H1 (cell line): ENCODE measurements around the gene NRSN2. TPM values are rescaled to one million over a fixed set of nuclear protein-coding genes. Genes with fewer than 3 reads are reported as not detected.
"Not testable (repeated sequence)": the region's sequence is repeated elsewhere in the genome, so short reads cannot be mapped to it uniquely, and the experiment has no call there.

Experiments
- CTCF ChIA-PET: fragments of 300-600 bp; sonication (Branson Sonifier 250); formaldehyde crosslinking; loops from one replicate; lab custom pipeline; 2021; ENCODE audit not compliant: partially characterized antibody; lab: Charles Lee
- POLR2A ChIA-PET: fragments of 300-600 bp; sonication (Branson Sonifier 250); formaldehyde crosslinking; loops from one replicate; lab custom pipeline; 2021; ENCODE audit warnings: inconsistent platforms; ENCODE audit not compliant: partially characterized antibody; lab: Charles Lee
- DNase-seq, 2 experiments: peaks; one replicate each; pipeline versions ENCODE4 v3.0.0 to v3.0.0-alpha.2; 2010 to 2022; ENCODE audit warnings: low spot score in 2 of 2, low read depth in 1 of 2, mixed read lengths in 1 of 2
- FAIRE-seq: peaks from 2 replicates; lab custom pipeline; 2011; peaks lifted over from hg19 to GRCh38; lab: Jason Lieb, UNC
- H2AFZ ChIP-seq: 2 replicates; pipeline ENCODE4 v1.8.1; 2012; ENCODE audit warnings: low read length, inconsistent platforms
- H2AK5ac ChIP-seq: 2 replicates; pipeline ENCODE4 v1.6.1; 2013; ENCODE audit warnings: low read depth, low read length
- H2BK120ac ChIP-seq: replicated peaks from 2 replicates; pipeline ENCODE3; 2013; ENCODE audit warnings: low read depth, low read length, inconsistent platforms
- H2BK12ac ChIP-seq: 2 replicates; pipeline ENCODE4 v1.6.1; 2013; ENCODE audit warnings: low read depth, low read length
- H2BK15ac ChIP-seq: 2 replicates; pipeline ENCODE4 v1.6.1; 2013; ENCODE audit warnings: low read length
- H2BK20ac ChIP-seq: 2 replicates; pipeline ENCODE4 v1.6.1; 2013; ENCODE audit warnings: low read length
- H2BK5ac ChIP-seq: 2 replicates; pipeline ENCODE4 v1.6.1; 2013; ENCODE audit warnings: low read depth, low read length
- H3K14ac ChIP-seq: 2 replicates; pipeline ENCODE4 v1.6.1; 2013; ENCODE audit warnings: inconsistent platforms; ENCODE audit not compliant: insufficient read length
- H3K18ac ChIP-seq: 2 replicates; pipeline ENCODE4 v1.6.1; 2013; ENCODE audit warnings: low read length; ENCODE audit errors: extremely low read depth
- H3K23ac ChIP-seq: 2 replicates; pipeline ENCODE4 v1.6.1; 2013; ENCODE audit warnings: inconsistent platforms; ENCODE audit not compliant: insufficient read length
- H3K23me2 ChIP-seq: 2 replicates; pipeline ENCODE4 v1.6.1; 2013; ENCODE audit warnings: low read depth, low read length
- H3K27ac ChIP-seq: 2 replicates; pipeline ENCODE4 v1.6.1; 2011; ENCODE audit warnings: low read depth, low read length, inconsistent platforms
- H3K27me3 ChIP-seq, 4 experiments: replicated peaks in 1 of 4; 1 replicate in 1 of 4; 2 replicates in 3 of 4; pipeline versions ENCODE4 v1.6.1 to v1.8.1; 2011 to 2013; ENCODE audit warnings: low read length in 3 of 4, mild to moderate bottlenecking in 3 of 4, inconsistent platforms in 2 of 4, mixed read lengths in 2 of 4, moderate library complexity in 1 of 4; ENCODE audit not compliant: control insufficient read depth in 3 of 4, insufficient read depth in 3 of 4; ENCODE audit errors: extremely low read depth in 1 of 4
- H3K36me3 ChIP-seq, 4 experiments: 2 replicates each; pipeline versions ENCODE4 v1.6.1 to v1.8.1; 2011 to 2013; ENCODE audit warnings: mild to moderate bottlenecking in 4 of 4, low read length in 3 of 4, moderate library complexity in 2 of 4, control low read depth in 1 of 4, inconsistent platforms in 1 of 4; ENCODE audit not compliant: insufficient read depth in 4 of 4, control insufficient read depth in 2 of 4
- H3K4ac ChIP-seq: replicated peaks from 2 replicates; pipeline ENCODE3; 2013; ENCODE audit warnings: low read length, low read depth, mixed read lengths, inconsistent platforms; ENCODE audit not compliant: insufficient read length
- H3K4me1 ChIP-seq, 4 experiments: replicated peaks in 1 of 4; 1 replicate in 1 of 4; 2 replicates in 3 of 4; pipeline versions ENCODE4 v1.6.1 to v1.8.1; 2011 to 2013; ENCODE audit warnings: low read length in 3 of 4, inconsistent platforms in 2 of 4, mixed read lengths in 1 of 4; ENCODE audit not compliant: insufficient read depth in 4 of 4, control insufficient read depth in 3 of 4
- H3K4me2 ChIP-seq, 2 experiments: 2 replicates each; pipeline versions ENCODE4 v1.6.1 to v1.8.1; 2011 to 2013; ENCODE audit warnings: low read depth in 2 of 2, low read length in 2 of 2, control low read depth in 1 of 2, inconsistent platforms in 1 of 2, mild to moderate bottlenecking in 1 of 2; ENCODE audit not compliant: insufficient read depth in 1 of 2
- H3K4me3 ChIP-seq, 4 experiments: fragments of 200-600, 300-600 bp in 1 of 4; sonication (generic), shearing (Covaris generic), sonication (Bioruptor Twin) in 1 of 4; 2 replicates each; pipeline versions ENCODE4 v1.5.1 to v1.8.1; 2011 to 2016; ENCODE audit warnings: low read length in 4 of 4, low read depth in 3 of 4, control low read depth in 2 of 4, inconsistent platforms in 2 of 4, mild to moderate bottlenecking in 2 of 4, mixed read lengths in 1 of 4, moderate library complexity in 1 of 4; ENCODE audit not compliant: insufficient read depth in 2 of 4; ENCODE audit errors: extremely low read depth in 1 of 4
- H3K56ac ChIP-seq: replicated peaks from 2 replicates; pipeline ENCODE3; 2013; ENCODE audit warnings: low read depth, mild to moderate bottlenecking, mixed read lengths, low read length, inconsistent platforms; ENCODE audit not compliant: insufficient read length
- H3K79me1 ChIP-seq: 2 replicates; pipeline ENCODE4 v1.6.1; 2013; ENCODE audit warnings: low read depth, low read length, control low read depth
- H3K79me2 ChIP-seq, 2 experiments: 2 replicates each; pipeline versions ENCODE4 v1.6.1 to v1.8.1; 2012 to 2013; ENCODE audit warnings: low read length in 2 of 2, mild to moderate bottlenecking in 2 of 2, inconsistent platforms in 1 of 2; ENCODE audit not compliant: insufficient read depth in 2 of 2, control insufficient read depth in 1 of 2
- H3K9ac ChIP-seq, 4 experiments: replicated peaks in 1 of 4; 1 replicate in 1 of 4; 2 replicates in 3 of 4; pipeline versions ENCODE4 v1.6.1 to v1.8.1; 2011 to 2013; ENCODE audit warnings: low read depth in 3 of 4, low read length in 3 of 4, control low read depth in 2 of 4, mild to moderate bottlenecking in 2 of 4, moderate library complexity in 2 of 4, inconsistent platforms in 1 of 4; ENCODE audit errors: extremely low read depth in 1 of 4
- H3K9me3 ChIP-seq, 2 experiments: 2 replicates each; pipeline versions ENCODE4 v1.6.1 to v1.8.1; 2012 to 2013; ENCODE audit warnings: mild to moderate bottlenecking in 2 of 2, moderate library complexity in 2 of 2, control low read depth in 1 of 2, inconsistent platforms in 1 of 2, low read depth in 1 of 2, low read length in 1 of 2, mixed read lengths in 1 of 2; ENCODE audit not compliant: insufficient read depth in 2 of 2
- H4K20me1 ChIP-seq, 2 experiments: replicated peaks in 1 of 2; 2 replicates each; pipeline versions ENCODE3 to v1.8.1; 2011 to 2013; ENCODE audit warnings: inconsistent platforms in 2 of 2, low read length in 2 of 2, mild to moderate bottlenecking in 1 of 2; ENCODE audit not compliant: insufficient read depth in 2 of 2, control insufficient read depth in 1 of 2
- H4K5ac ChIP-seq: 2 replicates; pipeline ENCODE4 v1.6.1; 2013; ENCODE audit warnings: low read length, low read depth, mixed read lengths, inconsistent platforms; ENCODE audit not compliant: insufficient read length
- H4K8ac ChIP-seq: 2 replicates; pipeline ENCODE4 v1.8.0; 2013; ENCODE audit warnings: mild to moderate bottlenecking, moderate library complexity, low read length, inconsistent platforms; ENCODE audit not compliant: insufficient read depth; ENCODE audit errors: extremely low read depth
- H4K91ac ChIP-seq: replicated peaks from 2 replicates; pipeline ENCODE3; 2013; ENCODE audit warnings: low read length, mixed read lengths, inconsistent platforms; ENCODE audit not compliant: insufficient read length
- WGBS, 2 experiments: shearing (Covaris generic) in 1 of 2; methylation state at CpG; one replicate each; pipeline versions ENCODE4 v1.1.6 to v1.1.7; 2013 to 2015; ENCODE audit warnings: low lambda C conversion rate in 2 of 2, mixed read lengths in 2 of 2, inconsistent platforms in 1 of 2, low coverage in 1 of 2, missing lambda C conversion rate in 1 of 2; ENCODE audit not compliant: insufficient replicate concordance in 2 of 2, insufficient coverage in 1 of 2, insufficient read length in 1 of 2; ENCODE audit errors: extremely low coverage in 1 of 2, missing lambda C conversion rate in 1 of 2; 5-methylcytosine and 5-hydroxymethylcytosine counted together
- polyA plus RNA-seq, 7 experiments: library from polyadenylated mRNA; depleted of rRNA in 3 of 7; stranded (reverse) in 5 of 7; unstranded in 2 of 7; fragments of >200 nt in 5 of 7; fragments of 200-250 nt in 2 of 7; gene quantifications; 1 replicate in 5 of 7; 2 replicates in 1 of 7; 4 replicates in 1 of 7; pipeline versions ENCODE4 v1.2.1 to v1.2.3, GENCODE V29; 2011 to 2013; ENCODE audit warnings: missing spikeins in 2 of 7, mixed read lengths in 2 of 7
- total RNA-seq: library from RNA; stranded (reverse); fragmentation: NEBNext Ultra II Directional; extraction: Animal tissue kit (Norgen Biotek cat#: 25700); gene quantifications from 2 replicates; pipeline ENCODE4 v1.2.1, GENCODE V29; 2021

The NRSN2 gene
- total and polyA plus RNA-seq, 2 of the 8 experiments (the other 6 are each of a cell fraction or from before 2014, with no cell fraction given): 19.4 to 33.3 TPM

- not testable (repeated sequence) for H2AFZ ChIP-seq, H2BK20ac ChIP-seq, H3K36me3 ChIP-seq, DNase-seq, H3K56ac ChIP-seq, H2BK12ac ChIP-seq, H3K4me1 ChIP-seq, H3K4me3 ChIP-seq, H3K18ac ChIP-seq, FAIRE-seq, H3K27ac ChIP-seq, H4K5ac ChIP-seq, H4K20me1 ChIP-seq, H2BK120ac ChIP-seq, H3K79me1 ChIP-seq, H3K9ac ChIP-seq, H2AK5ac ChIP-seq, H3K23ac ChIP-seq, H3K23me2 ChIP-seq, H3K14ac ChIP-seq, H4K91ac ChIP-seq, H3K9me3 ChIP-seq, H3K4ac ChIP-seq, H3K27me3 ChIP-seq, H3K79me2 ChIP-seq, H2BK5ac ChIP-seq, H4K8ac ChIP-seq, H3K4me2 ChIP-seq, H2BK15ac ChIP-seq
- CTCF ChIA-PET: interaction anchor here (1.4 to 2.6 kb wide), 2 partner anchors 10 to 58 kb away, joined by 5 to 13 read pairs; partner anchors contain the start of gene NRSN2
- WGBS, 2 experiments: 82% methylated on average over 1 of the region's 1 CpG; no CpG with 5 or more reads in 1 of the 2 experiments
- POLR2A ChIA-PET: interaction anchor here (3.7 kb wide), 1 partner anchor 11 kb away, joined by 24 read pairs; the partner anchor contains the start of gene NRSN2
Observed at GRCh38 chr20:336040-336439, 10.9 kb upstream of the NRSN2 start.
